Cardiac muscle cell (in vitro differentiated cells and primary cell): ENCODE measurements around the gene ALK. TPM values are rescaled to one million over a fixed set of nuclear protein-coding genes. Genes with fewer than 3 reads are reported as not detected.

Experiments
- DNase-seq, 2 donors: peaks; one replicate each; pipeline versions ENCODE4 v3.0.0 to v3.0.0-alpha.2; 2010 to 2017; ENCODE audit warnings: low read depth in 1 of 2, low spot score in 1 of 2
- H3K27ac ChIP-seq: fragments of 200-600 bp; sonication (generic); 2 replicates; pipeline ENCODE4 v1.5.1; 2016
- H3K27me3 ChIP-seq: fragments of 200-600 bp; sonication (generic); 2 replicates; pipeline ENCODE4 v1.6.0; 2016; ENCODE audit warnings: control low read depth
- H3K36me3 ChIP-seq: fragments of 200-600 bp; sonication (generic); 2 replicates; pipeline ENCODE4 v1.5.1; 2016; ENCODE audit warnings: control low read depth
- H3K4me1 ChIP-seq: fragments of 200-600 bp; sonication (generic); 2 replicates; pipeline ENCODE4 v1.8.1; 2017; ENCODE audit warnings: low read depth, mild to moderate bottlenecking, mixed run types
- H3K4me3 ChIP-seq: fragments of 200-600 bp; sonication (generic); 2 replicates; pipeline ENCODE4 v1.5.1; 2016; ENCODE audit warnings: mild to moderate bottlenecking
- H3K9me3 ChIP-seq: fragments of 200-600 bp; sonication (generic); 2 replicates; pipeline ENCODE4 v1.5.1; 2017; ENCODE audit warnings: low read depth, mild to moderate bottlenecking, control low read depth
- CTCF ChIP-seq: IDR thresholded peaks from 2 replicates; pipeline ENCODE4 v1.5.1; 2012; ENCODE audit warnings: low read depth, mild to moderate bottlenecking, low read length
- polyA plus RNA-seq: library from polyadenylated mRNA; unstranded; fragments of >200 nt; fragmentation: Nextera tagmentation; extraction: Ambion mirVana; gene quantifications from 2 replicates; pipeline ENCODE4 v1.2.1, GENCODE V29; 2016
- total RNA-seq: library from RNA; depleted of rRNA; stranded (reverse); fragments of >200 nt; gene quantifications from 2 replicates; pipeline ENCODE4 v1.2.3, GENCODE V29; 2016

ALK gene
- total and polyA plus RNA-seq, 2 experiments from 2014 or later: 1.8 to 4.3 TPM

GRCh38 chr2:29706171-29706720 is 215.1 kb downstream of the ALK start:
- H3K4me1 ChIP-seq: no peaks in the 10 kb centered on the region
- no peak overlapping the region for H3K4me3 ChIP-seq
- no peak for DNase-seq
- no peaks in the 10 kb centered on the region for H3K9me3 ChIP-seq
- H3K27ac ChIP-seq: no peak overlapping the region
- TF ChIP-seq CTCF: no peak
- no peaks in the 10 kb centered on the region for H3K36me3 ChIP-seq
- H3K27me3 ChIP-seq: peaks cover 4% of the 10 kb centered on the region

GRCh38 chr2:29705616-29706015 is 215.8 kb downstream of the ALK start:
- Histone ChIP-seq H3K9me3 (no peaks in the 10 kb centered on the region), H3K4me3 (no peak overlapping the region), H3K27ac (no peak overlapping the region), H3K36me3 (no peaks in the 10 kb centered on the region), H3K27me3 (peaks cover 4% of the 10 kb centered on the region), H3K4me1 (no peaks in the 10 kb centered on the region)
- DNase-seq: no peak
- TF ChIP-seq CTCF: no peak

- Histone ChIP-seq H3K4me1 (no peaks in the 10 kb centered on the region), H3K4me3 (no peak overlapping the region), H3K9me3 (no peaks in the 10 kb centered on the region), H3K36me3 (no peaks in the 10 kb centered on the region), H3K27ac (no peak overlapping the region), H3K27me3 (no peaks in the 10 kb centered on the region)
- TF ChIP-seq CTCF: no peak
- no peak for DNase-seq
Measured at GRCh38 chr2:29703336-29703735, 218.1 kb downstream of the ALK start.

GRCh38 chr2:29702276-29702675 is 219.1 kb downstream of the ALK start:
- H3K4me3 ChIP-seq: no peak overlapping the region
- no peaks in the 10 kb centered on the region for H3K4me1 ChIP-seq
- no peaks in the 10 kb centered on the region for H3K36me3 ChIP-seq
- TF ChIP-seq CTCF: no peak
- H3K9me3 ChIP-seq: no peaks in the 10 kb centered on the region
- H3K27me3 ChIP-seq: no peaks in the 10 kb centered on the region
- DNase-seq: no peak
- H3K27ac ChIP-seq: no peak overlapping the region

- TF ChIP-seq CTCF: no peak
- Histone ChIP-seq H3K4me3 (no peak overlapping the region), H3K27ac (no peak overlapping the region), H3K4me1 (no peaks in the 10 kb centered on the region), H3K27me3 (no peaks in the 10 kb centered on the region), H3K36me3 (no peaks in the 10 kb centered on the region), H3K9me3 (no peaks in the 10 kb centered on the region)
- DNase-seq: no peak
Measured at GRCh38 chr2:29700560-29700959, 220.8 kb downstream of the ALK start.

GRCh38 chr2:29699045-29699444 is 222.3 kb downstream of the ALK start:
- no peak overlapping the region for H3K27ac ChIP-seq
- no peaks in the 10 kb centered on the region for H3K9me3 ChIP-seq
- no peaks in the 10 kb centered on the region for H3K27me3 ChIP-seq
- no peak for DNase-seq
- H3K4me3 ChIP-seq: no peak overlapping the region
- no peak for TF ChIP-seq CTCF
- H3K4me1 ChIP-seq: no peaks in the 10 kb centered on the region
- H3K36me3 ChIP-seq: no peaks in the 10 kb centered on the region
